G401 (cell line): ENCODE measurements around the gene ESYT2. TPM values are rescaled to one million over a fixed set of nuclear protein-coding genes. Genes with fewer than 3 reads are reported as not detected.

Source experiments
- DNase-seq: peaks from one replicate; pipeline ENCODE4 v3.0.0-alpha.2; 2015; ENCODE audit warnings: low spot score
- in situ Hi-C: cut with HindIII; loops from 2 replicates; pipeline ENCODE4 v1.10.0; 2016; ENCODE audit warnings: low sequenced_read_pairs, mixed read lengths
- total RNA-seq: library from RNA; depleted of rRNA; stranded (reverse); fragments of >200 nt; shearing (Covaris generic); gene quantifications from 2 replicates; pipeline ENCODE4 v1.2.3, GENCODE V29; 2014

The ESYT2 gene
- total RNA-seq, 1 experiment from 2014 or later = 34.8 TPM

- in situ Hi-C loops = no loop called here
- no peak for DNase-seq
Observed at GRCh38 chr7:158781217-158781973, 47.9 kb downstream of the ESYT2 start.

DNA sequence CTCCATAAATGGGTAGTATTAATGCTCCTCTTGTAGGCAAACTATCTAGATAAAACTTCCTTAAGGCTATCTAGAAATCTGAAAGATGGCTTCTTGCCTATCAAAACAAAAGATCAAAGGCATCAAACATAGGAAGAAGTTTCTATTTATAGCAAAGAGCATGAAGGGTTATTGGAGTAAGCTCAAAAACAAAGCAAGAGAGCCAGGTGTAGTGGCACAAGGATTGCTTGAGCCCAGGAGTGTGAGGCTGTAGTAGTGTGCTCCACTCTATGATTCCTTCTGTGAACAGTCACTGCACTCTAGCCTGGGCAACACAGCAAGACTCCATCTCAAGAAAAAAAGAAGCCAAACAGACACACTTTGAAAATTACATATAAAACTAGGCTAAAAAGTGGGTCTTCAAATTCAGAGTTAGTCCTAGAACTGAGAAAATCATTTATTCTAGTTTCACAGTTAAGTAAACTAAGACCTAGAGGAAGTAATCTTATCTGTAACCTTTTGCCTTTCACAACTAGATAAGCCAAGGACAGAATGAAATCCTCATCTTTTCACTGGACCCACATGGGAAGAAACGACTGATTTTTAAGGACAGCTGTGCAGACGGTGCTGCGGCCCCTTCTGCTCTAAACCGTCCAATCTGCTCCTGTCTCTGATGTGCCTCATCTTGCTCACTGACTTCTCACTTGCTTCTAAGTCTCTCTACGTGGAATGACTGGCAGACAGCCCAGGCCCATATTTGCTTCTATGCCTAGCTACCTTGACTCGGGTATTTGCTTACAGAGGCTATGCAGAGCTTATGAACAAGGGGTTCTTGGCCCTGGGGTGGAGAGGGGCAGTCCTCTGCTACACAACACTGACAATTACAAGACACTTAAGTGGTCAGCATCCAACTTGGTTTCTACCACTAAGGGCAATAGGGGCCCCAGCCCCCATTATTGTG is 50.0 kb downstream of the ESYT2 start:
- in situ Hi-C loops = no loop called here
- DNase-seq = no peak

DNA sequence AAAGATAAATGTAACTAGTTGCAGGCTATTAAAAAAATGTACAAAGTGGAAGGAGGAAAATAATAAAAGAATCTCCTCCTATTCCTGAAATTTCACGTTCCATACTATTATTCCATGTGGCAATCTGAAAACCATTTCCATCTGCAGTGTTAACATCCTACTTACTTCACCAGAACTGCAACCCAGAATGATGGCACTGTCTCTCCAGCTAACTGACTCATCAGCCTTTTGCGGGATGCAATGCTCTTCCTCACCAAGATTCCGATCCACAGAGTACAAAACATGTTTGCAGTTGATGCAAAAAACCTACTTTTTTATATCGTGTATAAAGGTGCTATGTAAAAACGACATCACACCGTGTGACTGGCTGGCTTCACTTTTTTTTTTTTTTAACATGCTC is 50.8 kb downstream of the ESYT2 start:
- no peak for DNase-seq
- in situ Hi-C loops = no loop called here

- no peak for DNase-seq
- in situ Hi-C loops = no loop called here
Observed at GRCh38 chr7:158777793-158778192, 51.5 kb downstream of the ESYT2 start.

GRCh38 chr7:158776474-158776873 is 52.8 kb downstream of the ESYT2 start:
- in situ Hi-C loops = no loop called here
- DNase-seq = no peak

- in situ Hi-C loops = no loop called here
- DNase-seq = no peak
Observed at GRCh38 chr7:158774952-158775351, 54.4 kb downstream of the ESYT2 start.

DNA sequence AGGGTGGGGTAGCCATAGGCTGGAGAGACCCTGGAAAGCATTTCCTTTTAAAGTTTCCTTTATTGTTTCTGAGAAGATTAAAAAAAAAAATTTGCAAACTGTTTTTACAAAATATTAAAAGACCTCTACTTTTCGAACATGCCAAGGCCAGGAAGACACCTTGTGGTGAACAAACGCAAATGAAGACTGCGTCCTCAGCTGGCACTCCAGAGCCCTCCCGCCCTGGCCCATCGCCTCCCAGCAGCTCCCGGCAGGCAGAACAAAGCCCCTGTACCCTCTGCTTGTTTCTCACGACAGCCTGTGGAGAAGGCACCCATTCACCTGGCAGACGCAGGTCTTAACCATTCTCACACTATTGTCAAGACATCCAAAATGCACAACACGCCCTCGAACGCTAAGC is 56.4 kb downstream of the ESYT2 start:
- DNase-seq = no peak
- in situ Hi-C loops = no loop called here

- no peak for DNase-seq
- in situ Hi-C loops = no loop called here
Observed at GRCh38 chr7:158771213-158771834, 58.0 kb downstream of the ESYT2 start.

GRCh38 chr7:158767707-158768106 is 61.6 kb downstream of the ESYT2 start:
- in situ Hi-C loops = no loop called here
- DNase-seq = no peak

- in situ Hi-C loops = no loop called here
- no peak for DNase-seq
Observed at GRCh38 chr7:158766570-158767281, 62.6 kb downstream of the ESYT2 start.

DNA sequence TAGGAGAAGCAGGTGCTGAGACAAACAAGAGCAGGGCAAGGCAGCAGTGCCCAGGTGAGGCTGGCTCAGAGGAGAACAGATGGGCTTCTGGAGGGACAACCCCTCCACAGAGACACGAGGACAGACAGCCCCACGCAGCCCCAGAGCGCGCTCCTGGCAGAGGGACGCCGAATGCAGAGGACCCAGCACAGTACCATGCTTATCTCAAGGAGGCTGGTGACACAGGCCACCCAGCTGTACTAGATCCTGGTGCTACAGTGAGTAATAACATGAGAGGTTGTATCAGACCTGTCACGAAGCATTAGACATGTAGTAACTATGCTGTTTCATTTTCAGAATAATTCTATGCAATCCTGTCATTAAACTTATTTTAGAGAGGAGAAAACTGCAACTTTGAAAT is 64.3 kb downstream of the ESYT2 start:
- in situ Hi-C loops = no loop called here
- DNase-seq = no peak

DNA sequence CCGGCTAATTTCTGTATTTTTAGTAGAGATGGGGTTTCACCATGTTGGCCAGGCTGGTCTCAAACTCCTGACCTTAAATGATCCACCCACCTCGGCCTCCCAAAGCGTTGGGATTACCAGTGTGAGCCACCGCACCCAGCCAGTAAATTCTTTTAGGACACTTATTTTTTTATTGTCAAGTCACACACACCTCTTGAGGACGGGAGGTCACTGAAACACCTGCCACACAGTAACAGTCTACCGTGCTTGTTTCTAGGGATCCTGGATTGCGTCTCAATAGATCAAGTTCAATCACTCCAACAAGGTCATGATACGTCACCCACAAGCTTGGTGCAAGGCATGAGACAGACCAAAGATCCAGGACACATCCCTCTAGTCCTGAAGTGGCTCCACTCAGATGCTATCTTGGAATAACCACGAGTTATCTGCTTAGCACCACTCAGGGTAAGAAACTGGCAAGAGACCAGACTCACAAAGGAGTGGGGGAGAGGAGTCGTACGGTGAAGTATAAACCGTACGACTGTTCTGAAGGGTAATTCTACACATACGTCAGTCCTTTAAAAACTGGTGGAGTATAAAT is 65.8 kb downstream of the ESYT2 start:
- in situ Hi-C loops = no loop called here
- DNase-seq = no peak

DNA sequence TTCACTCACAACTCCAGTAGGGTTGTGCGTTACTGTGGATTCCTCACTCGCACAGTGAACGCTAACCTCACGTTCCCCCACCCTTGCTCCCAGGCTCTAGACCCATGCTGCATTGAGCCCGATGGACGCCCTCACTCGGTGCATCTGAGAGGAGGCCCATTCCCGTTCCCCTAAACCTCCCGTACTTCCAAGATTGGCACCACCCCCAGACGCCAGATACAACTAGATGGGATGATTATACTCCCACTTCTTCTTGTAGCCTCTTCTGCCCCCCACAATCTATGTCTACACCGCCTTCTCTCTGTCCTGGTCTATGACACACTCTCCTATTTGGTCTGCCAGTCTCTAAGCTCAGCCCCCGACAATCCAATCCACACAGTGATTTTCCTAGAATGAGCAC is 67.4 kb downstream of the ESYT2 start:
- DNase-seq = no peak
- in situ Hi-C loops = no loop called here

DNA sequence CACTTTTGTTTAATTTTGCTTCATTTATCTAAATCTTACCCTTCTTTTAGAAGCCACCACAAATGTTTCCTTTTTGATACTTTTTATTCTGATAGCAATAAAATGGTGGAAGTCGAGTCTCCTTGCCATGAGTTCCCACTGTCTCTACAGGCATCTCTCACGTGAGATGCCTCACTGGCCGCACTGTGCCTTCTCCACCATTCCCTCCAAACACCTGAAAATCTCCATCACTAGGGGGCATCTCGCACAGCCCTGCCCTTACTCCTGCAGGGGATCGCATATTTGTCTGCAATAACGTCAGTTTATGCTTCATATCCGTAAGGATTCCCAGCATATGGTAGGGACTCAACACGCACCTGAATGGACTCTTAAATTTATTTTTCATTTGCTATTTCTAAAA is 68.4 kb downstream of the ESYT2 start:
- DNase-seq = no peak
- in situ Hi-C loops = no loop called here

DNA sequence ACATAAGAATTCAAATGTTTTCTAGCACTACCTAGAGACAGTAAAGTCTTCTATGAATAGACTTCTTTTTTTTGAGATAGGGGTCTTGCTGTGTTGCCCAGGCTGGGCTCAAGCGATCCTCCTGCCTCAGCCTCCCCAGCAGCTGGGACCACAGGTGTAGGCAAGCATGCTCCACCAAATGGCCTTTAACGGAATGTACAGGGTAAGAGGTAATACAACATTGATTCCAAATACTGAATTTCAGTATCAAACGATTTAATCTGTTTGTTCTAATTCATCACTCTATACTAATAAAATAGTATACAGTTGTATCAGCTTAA is 68.9 kb downstream of the ESYT2 start:
- no peak for DNase-seq
- in situ Hi-C loops = no loop called here

DNA sequence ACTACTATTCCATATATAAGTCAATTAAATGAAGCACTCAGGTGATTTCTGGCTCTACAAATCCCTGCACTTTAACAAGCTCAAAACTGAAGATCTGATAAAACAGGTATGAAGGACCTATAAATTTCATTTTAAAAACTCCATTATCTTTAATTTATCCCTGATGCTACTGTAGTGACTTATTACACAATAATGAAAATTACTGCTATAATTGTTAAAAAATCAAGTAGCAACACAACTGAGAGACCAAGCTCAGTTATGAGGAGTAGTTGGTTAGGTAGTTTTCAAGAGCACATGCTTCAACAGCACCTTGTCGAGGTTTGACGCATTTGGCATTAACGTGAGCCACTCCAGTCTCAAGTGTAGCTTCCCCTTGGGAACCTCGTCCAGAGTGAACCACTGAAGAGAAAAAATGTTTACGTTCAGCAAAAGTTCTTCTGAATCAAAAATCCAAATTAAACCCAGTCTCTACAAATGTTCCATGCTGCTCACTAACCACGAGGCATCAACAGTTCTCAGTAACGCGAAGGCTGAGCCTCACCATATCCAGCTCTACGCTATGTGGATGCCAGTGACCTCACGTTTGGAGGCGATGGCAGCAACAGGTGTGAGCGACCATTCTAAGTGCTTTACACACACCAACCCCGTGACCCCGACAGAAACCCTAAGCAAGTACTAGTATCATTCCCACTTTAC is 69.4 kb downstream of the ESYT2 start:
- DNase-seq = no peak
- in situ Hi-C loops = no loop called here

GRCh38 chr7:158759245-158759614 is 70.1 kb downstream of the ESYT2 start:
- in situ Hi-C loops = no loop called here

GRCh38 chr7:158758586-158759244 is 70.6 kb downstream of the ESYT2 start:
- DNase-seq = no peak
- in situ Hi-C loops = no loop called here

More at GRCh38 chr7:158759245-158759614, 70.1 kb downstream of the ESYT2 start:
- no peak for DNase-seq
